ENCODE data around the gene PSMD9.

Gene PSMD9

DNA sequence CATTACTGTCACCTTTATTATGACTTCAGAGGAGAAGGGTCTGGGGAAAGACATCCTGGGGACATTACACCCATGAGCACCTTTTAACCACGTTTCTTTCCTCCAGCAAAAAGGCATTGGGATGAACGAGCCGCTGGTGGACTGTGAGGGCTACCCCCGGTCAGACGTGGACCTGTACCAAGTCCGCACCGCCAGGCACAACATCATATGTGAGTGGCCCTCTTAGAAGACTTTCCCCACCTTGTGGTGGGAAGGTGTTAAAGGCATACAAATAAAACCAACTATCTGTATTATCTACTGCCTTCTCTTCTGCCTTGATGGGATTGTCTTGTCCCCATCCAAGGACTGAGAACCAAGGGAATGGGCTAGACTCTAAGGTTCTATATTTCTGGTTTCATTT is 6.0 kb downstream of the PSMD9 start:
- no peak overlapping the region for H3K4me3 ChIP-seq (ENCODE audit: low read depth, low read length)
- 0 out of 2 replicates have a peak, but pooled peaks have one; percentile 4 for TF ChIP-seq CTCF (IDR thresholded peaks at IDR 0.05; ENCODE audit: borderline replicate concordance, insufficient read depth, low read depth, low read length)

GRCh38 chr12:121898287-121898686 is 9.7 kb downstream of the PSMD9 start:
- no peak overlapping the region for H3K4me3 ChIP-seq (ENCODE audit: low read depth, low read length)
- no peak for TF ChIP-seq CTCF (IDR thresholded peaks at IDR 0.05; ENCODE audit: borderline replicate concordance, insufficient read depth, low read depth, low read length)

DNA sequence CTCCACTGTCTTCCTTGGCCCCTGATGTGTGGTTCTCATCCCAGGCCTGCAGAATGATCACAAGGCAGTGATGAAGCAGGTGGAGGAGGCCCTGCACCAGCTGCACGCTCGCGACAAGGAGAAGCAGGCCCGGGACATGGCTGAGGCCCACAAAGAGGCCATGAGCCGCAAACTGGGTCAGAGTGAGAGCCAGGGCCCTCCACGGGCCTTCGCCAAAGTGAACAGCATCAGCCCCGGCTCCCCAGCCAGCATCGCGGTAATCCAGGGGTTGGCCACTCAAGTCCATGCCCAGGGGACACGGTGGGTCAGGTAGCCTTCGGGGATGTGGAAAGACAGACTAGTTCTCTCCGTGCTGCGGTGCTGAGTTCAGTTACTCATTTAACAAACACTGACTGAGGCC is 11.0 kb downstream of the PSMD9 start:
- TF ChIP-seq CTCF (IDR thresholded peaks at IDR 0.05; ENCODE audit: borderline replicate concordance, insufficient read depth, low read depth, low read length): no peak
- no peak overlapping the region for H3K4me3 ChIP-seq (ENCODE audit: low read depth, low read length)

- H3K4me3 ChIP-seq (ENCODE audit: low read depth, low read length): no peak overlapping the region
Measured at GRCh38 chr12:121903202-121903601, 14.6 kb downstream of the PSMD9 start.

GRCh38 chr12:121905746-121906145 is 17.2 kb downstream of the PSMD9 start:
- TF ChIP-seq CTCF (IDR thresholded peaks at IDR 0.05; ENCODE audit: borderline replicate concordance, insufficient read depth, low read depth, low read length): no peak
- no peak overlapping the region for H3K4me3 ChIP-seq (ENCODE audit: low read depth, low read length)

More at GRCh38 chr12:121903202-121903601, 14.6 kb downstream of the PSMD9 start:
- no peak for TF ChIP-seq CTCF (IDR thresholded peaks at IDR 0.05; ENCODE audit: borderline replicate concordance, insufficient read depth, low read depth, low read length)

- H3K4me3 ChIP-seq (ENCODE audit: low read depth, low read length): no peak overlapping the region
- TF ChIP-seq CTCF (IDR thresholded peaks at IDR 0.05; ENCODE audit: borderline replicate concordance, insufficient read depth, low read depth, low read length): no peak
Measured at GRCh38 chr12:121908702-121909101, 20.1 kb downstream of the PSMD9 start.

DNA sequence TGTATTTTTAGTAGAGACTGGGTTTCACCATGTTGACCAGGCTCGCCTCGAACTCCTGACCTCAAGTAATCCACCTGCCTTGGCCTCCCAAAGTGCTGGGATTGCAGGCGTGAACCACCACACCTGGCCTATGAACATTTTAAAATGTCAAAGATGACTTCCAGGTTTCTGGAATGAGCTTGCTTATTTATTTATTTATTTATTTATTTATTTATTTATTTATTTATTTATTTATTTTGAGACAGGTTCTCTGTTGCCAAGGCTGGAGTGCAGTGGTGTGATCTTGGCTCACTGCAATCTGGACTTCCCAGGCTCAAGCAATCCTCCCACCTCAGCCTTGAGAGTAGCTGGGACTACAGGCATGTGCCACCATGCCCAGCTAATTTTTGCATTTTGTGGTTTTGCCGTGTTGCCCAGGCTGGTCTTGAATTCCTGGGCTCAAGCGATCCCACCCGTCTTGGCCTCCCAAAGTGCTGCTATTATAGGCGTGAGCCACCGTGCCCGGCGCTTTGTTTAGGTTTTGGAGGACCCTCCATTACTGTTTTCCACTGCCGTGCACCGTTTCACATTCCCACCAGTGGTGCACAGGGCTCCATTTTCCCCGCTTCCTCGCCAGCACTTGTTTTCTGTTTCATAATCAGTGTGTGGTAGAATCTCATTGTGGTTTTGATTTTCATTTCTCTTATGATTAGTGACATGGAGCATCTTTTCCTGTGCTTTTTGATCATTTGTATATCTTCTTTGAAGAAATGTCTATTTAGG is 23.4 kb downstream of the PSMD9 start:
- H3K4me3 ChIP-seq (ENCODE audit: low read depth, low read length): no peak overlapping the region
- TF ChIP-seq CTCF (IDR thresholded peaks at IDR 0.05; ENCODE audit: borderline replicate concordance, insufficient read depth, low read depth, low read length): no peak
